ENCODE measurements around the gene HDDC2.

The HDDC2 gene, protein sequence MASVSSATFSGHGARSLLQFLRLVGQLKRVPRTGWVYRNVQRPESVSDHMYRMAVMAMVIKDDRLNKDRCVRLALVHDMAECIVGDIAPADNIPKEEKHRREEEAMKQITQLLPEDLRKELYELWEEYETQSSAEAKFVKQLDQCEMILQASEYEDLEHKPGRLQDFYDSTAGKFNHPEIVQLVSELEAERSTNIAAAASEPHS

GRCh38 chr6:125301435-125302391 is at the start of gene HDDC2:
Gene HDDC2 (minus strand): TSS chr6:125301967. CDS start chr6:125301932, 35 bp downstream.
- no peak for DNase-seq (ENCODE audit: low read depth, low spot score)

- DNase-seq (ENCODE audit: low read depth, low spot score): no peak
Measured at GRCh38 chr6:125346926-125347563, 45.3 kb upstream of the HDDC2 start.

DNA sequence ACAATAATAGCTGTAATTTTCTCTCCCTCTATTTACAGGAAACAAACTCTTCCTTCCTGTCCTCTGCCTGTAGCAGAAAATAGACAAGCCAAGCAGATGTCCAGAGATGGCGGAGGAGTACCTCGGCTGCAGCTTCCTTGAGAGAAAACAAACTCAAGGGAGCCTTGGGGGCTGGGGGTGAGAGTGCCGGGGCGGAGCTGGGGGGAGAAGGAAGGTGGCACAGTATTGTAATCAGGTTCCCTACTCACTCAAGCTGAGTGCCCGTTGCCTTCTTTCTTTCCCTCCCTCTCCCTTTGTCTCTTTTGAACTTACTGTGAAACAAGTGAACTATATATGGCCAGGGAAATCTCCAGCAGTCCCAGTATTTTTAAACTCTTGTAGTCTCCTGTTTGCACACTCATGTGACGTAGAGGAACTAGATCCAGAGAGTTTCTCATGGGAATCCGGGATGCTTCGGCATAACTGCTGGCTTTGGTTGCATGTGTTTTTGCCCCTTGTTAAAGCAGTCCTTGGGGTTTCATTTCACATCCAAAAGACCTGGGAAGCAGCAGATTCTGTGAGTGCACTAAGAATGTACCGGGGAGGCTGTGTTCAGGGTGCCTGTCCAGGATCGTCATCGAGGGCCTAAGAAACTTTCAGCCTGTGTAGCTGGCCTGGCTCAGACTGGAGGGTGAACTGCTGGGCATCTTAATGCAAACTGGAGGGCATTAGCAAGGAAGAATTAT is 44.6 kb upstream of the HDDC2 start:
- peak; percentile 20 for DNase-seq (ENCODE audit: low read depth, low spot score)

DNA sequence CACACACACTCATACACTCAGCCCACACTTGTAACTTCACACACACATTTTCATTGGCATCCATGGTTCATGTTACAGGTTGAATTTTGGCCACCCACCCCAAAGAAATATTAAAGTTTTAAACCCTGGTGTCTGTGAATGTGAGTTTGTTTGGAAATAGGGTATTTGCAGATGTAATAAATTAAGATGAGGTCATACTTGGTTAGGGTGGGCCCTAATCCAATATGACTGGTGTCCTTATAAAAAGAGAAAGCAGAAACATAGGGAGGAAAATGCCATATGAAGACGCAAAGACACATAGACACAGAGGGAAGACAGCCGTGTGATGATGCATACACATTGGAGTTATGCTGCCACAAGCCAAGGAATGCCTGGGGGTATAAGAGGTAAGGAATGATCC is 39.7 kb upstream of the HDDC2 start:
- DNase-seq (ENCODE audit: low read depth, low spot score): no peak

- DNase-seq (ENCODE audit: low read depth, low spot score): no peak
Measured at GRCh38 chr6:125340991-125341390, 39.2 kb upstream of the HDDC2 start.

DNA sequence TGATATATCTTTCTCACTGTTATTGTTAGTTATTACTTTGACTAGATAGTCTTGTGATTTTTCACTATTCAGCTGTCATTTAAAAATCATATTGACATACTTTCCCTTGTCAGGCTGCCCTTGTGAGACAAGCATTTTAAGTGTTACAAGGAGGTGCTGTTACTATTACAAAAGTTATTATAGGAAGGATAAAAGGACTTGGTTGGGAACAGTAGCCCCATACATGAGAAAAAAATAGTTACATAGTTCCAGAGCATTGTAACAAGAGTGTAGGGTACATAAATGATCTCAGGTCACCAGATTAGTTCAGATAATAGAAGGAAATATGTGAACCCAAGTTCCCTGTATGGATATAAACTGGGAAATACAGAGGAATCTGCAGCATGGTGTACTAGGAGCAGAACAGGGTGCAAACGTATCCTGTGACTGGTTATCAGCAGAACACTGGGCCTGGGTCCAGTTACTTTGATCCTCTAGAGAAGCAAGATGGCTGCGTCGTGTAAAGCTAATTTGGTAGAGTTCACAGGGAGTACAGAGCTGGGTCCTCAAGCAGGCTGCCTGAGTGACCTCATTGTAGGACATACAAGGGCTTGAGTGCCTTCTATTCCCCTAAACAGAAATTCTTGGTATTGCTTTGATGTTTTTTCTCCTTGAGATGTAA is 38.5 kb upstream of the HDDC2 start:
- DNase-seq (ENCODE audit: low read depth, low spot score): no peak

GRCh38 chr6:125339653-125340052 is 37.9 kb upstream of the HDDC2 start:
- DNase-seq (ENCODE audit: low read depth, low spot score): no peak

GRCh38 chr6:125338381-125338780 is 36.6 kb upstream of the HDDC2 start:
- DNase-seq (ENCODE audit: low read depth, low spot score): no peak

DNA sequence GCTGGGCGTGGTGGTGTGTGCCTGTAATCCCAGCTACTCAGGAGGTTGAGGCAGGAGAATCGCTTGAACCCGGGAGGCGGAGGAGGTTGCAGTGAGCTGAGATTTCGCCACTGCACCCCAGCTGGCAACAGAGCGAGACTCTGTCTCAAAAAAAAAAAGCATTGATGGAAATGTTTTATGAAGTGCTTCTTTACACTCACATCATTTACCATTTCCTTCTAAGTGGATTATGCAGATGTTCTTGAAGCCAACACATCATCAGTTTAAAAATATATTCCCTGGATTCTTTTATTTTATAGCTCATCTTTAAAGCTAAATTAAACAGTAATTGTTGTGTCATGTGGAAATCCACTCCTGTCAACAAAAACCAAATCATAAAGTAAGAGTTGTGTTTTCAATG is 35.9 kb upstream of the HDDC2 start:
- DNase-seq (ENCODE audit: low read depth, low spot score): no peak

- DNase-seq (ENCODE audit: low read depth, low spot score): no peak
Measured at GRCh38 chr6:125332664-125333063, 30.9 kb upstream of the HDDC2 start.

DNA sequence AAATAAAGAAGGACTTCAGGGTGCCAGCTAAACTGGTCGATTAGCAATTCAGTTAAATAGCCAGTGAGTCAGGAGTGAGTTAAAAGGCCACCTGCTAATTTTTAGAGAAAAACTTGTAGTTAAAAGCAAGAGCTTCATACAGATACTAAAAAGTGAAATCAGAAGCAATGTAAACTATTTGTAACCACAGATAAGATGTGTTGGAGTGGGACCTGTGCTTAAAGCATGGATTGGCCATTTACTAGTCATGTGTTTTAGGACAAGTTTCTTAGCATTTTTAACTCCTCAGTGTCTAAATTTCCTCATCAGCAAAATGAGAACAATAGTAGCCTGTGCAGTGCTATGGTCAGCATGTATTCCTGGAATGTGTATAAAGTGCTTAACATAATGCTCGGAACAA is 23.8 kb upstream of the HDDC2 start:
- no peak for DNase-seq (ENCODE audit: low read depth, low spot score)

DNA sequence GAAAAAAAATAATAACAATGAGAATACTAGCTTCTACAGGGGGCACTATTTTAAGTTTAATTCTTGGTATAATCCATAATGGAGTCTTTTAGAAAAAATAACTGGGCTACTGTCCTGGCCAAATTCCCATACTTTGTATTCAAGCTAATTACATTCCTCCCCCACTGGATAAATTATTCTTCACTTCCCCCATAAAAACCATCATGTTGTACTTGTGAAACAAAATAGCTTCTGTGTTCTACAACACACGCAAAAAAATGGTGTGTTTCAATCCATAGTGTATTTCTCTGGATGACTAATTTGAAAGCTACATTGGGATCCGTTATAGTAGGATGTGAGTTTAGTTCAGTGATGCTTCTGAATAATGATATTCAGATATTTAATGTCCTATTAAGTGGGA is 21.6 kb upstream of the HDDC2 start:
- DNase-seq (ENCODE audit: low read depth, low spot score): no peak

DNA sequence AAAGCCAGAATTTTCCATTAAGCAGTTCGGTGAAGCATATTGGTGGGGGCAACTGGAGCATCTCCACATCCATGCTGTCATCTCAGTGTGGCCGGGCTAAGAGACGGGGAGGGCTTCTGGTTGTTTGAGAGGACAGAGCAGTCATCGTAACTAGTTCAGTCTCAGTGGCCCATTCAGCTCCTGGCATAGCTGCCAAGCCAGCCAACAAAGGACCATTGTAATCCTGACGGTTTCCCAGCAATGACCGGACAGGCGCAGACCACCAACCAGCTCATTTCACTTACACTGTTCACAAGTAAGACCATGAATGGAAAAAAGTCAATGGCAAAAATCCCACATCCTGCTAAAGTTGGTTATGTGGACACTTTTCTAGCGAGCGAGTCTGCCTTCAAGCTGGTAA is 14.9 kb upstream of the HDDC2 start:
- no peak for DNase-seq (ENCODE audit: low read depth, low spot score)

GRCh38 chr6:125315548-125315947 is 13.8 kb upstream of the HDDC2 start:
- no peak for DNase-seq (ENCODE audit: low read depth, low spot score)

GRCh38 chr6:125314009-125314581 is 12.3 kb upstream of the HDDC2 start:
- DNase-seq (ENCODE audit: low read depth, low spot score): peak; percentile 56

DNA sequence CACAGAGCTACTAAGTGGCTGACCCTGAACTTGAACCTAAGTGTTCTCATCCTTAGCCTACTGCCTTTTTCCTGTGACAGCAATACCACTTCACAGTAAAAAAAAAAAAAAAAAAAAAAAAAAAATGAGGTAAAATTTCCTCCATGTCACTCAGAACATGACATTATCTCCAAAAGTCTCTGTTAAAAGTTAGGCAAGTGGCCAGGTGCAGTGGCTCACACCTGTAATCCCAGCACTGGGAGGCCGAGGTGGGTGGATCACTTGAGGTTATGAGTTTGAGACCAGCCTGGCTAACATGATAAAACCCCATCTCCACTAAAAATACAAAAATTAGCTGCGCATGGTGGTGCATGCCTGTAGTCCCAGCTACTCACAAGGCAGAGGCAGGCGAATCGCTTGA is 11.2 kb upstream of the HDDC2 start:
- no peak for DNase-seq (ENCODE audit: low read depth, low spot score)

- no peak for DNase-seq (ENCODE audit: low read depth, low spot score)
Measured at GRCh38 chr6:125312478-125312877, 10.7 kb upstream of the HDDC2 start.

DNA sequence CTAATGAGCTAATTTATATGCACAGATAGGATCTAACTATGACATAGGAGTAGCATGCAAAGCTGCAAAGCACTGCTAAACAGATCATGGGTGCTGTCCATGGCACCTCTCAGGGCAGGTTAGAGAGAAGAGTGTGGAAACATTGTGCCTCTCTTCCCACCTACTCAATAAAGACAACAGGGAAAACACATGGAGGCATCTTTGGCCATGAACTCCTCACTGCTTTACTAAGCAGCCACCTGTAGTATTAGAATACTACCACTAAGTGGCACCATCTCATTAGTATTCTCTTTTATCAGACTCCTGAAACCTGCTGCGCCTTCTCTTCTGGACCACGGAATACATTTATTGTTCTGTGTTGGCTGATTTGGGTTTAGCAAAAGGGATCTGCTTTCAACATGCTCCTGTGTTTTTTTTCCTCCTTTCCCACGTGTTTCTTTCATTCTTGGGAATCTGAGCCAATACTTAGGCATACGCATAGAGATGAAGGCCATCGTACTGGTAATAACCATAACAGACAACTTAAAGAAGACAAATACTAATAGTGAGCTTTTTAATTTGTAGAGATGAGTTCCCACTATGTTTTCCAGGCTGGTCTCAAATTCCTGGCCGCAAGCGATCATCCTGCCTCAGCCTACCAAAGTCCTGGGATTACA is 9.4 kb upstream of the HDDC2 start:
- DNase-seq (ENCODE audit: low read depth, low spot score): peak; percentile 47

- DNase-seq (ENCODE audit: low read depth, low spot score): no peak
Measured at GRCh38 chr6:125307964-125308615, 6.3 kb upstream of the HDDC2 start.
